ENCODE data around the gene CNTN5. TPM values are rescaled to one million over a fixed set of nuclear protein-coding genes. Genes with fewer than 3 reads are reported as not detected.

The CNTN5 gene
- total RNA-seq, 4 donors from 2014 or later, result not detected

GRCh38 chr11:99234534-99234933 is 213.8 kb downstream of the CNTN5 start:
- ATAC-seq (ENCODE audit: low FRiP score) (no peak), DNase-seq (ENCODE audit: low spot score) (no peak)
- no peak for TF ChIP-seq CTCF (IDR thresholded peaks at IDR 0.05)

GRCh38 chr11:99238401-99238800 is 217.7 kb downstream of the CNTN5 start:
- no peak for TF ChIP-seq CTCF (IDR thresholded peaks at IDR 0.05)
- ATAC-seq (ENCODE audit: low FRiP score) (no peak), DNase-seq (ENCODE audit: low spot score) (no peak)

GRCh38 chr11:99240192-99241030 is 219.7 kb downstream of the CNTN5 start:
- no peak for TF ChIP-seq CTCF (IDR thresholded peaks at IDR 0.05)
- no peak for ATAC-seq (ENCODE audit: low FRiP score)
- no peak for DNase-seq (ENCODE audit: low spot score)

- ATAC-seq (ENCODE audit: low FRiP score) (no peak), DNase-seq (ENCODE audit: low spot score) (no peak)
- no peak for TF ChIP-seq CTCF (IDR thresholded peaks at IDR 0.05)
These were observed 220.3 kb downstream of the CNTN5 start for GRCh38 chr11:99241066-99241465.

- ATAC-seq (ENCODE audit: low FRiP score) (no peak), DNase-seq (ENCODE audit: low spot score) (no peak)
- TF ChIP-seq CTCF (IDR thresholded peaks at IDR 0.05), result no peak
These were observed 223.9 kb downstream of the CNTN5 start for GRCh38 chr11:99244613-99245012.

- ATAC-seq (ENCODE audit: low FRiP score) (no peak), DNase-seq (ENCODE audit: low spot score) (no peak)
- no peak for TF ChIP-seq CTCF (IDR thresholded peaks at IDR 0.05)
These were observed 225.4 kb downstream of the CNTN5 start for GRCh38 chr11:99246199-99246598.

- TF ChIP-seq CTCF (IDR thresholded peaks at IDR 0.05), result no peak
- ATAC-seq (ENCODE audit: low FRiP score), result no peak
- DNase-seq (ENCODE audit: low spot score), result no peak
These were observed 235.9 kb downstream of the CNTN5 start for GRCh38 chr11:99256614-99257013.
